HG03378 (cell line): ENCODE data around the gene ACTMAP.
"Not testable (repeated sequence)": the region's sequence is repeated elsewhere in the genome, so short reads cannot be mapped to it uniquely, and the experiment has no call there.

Source experiments
- ATAC-seq: cut with Tn5 transposase; IDR thresholded peaks from one replicate; pipeline ENCODE4 v1.9.1; 2021; ENCODE audit warnings: mild to moderate bottlenecking, moderate library complexity; ENCODE audit not compliant: unreplicated experiment

ACTMAP gene

GRCh38 chr19:40744554-40745401 lies 5.5 kb downstream of the ACTMAP start:
- ATAC-seq = no peak

GRCh38 chr19:40743926-40744325 lies 6.4 kb downstream of the ACTMAP start:
- ATAC-seq = no peak

- ATAC-seq = no peak
Measured at GRCh38 chr19:40742886-40743285, 7.4 kb downstream of the ACTMAP start.

GRCh38 chr19:40742477-40742876 lies 7.8 kb downstream of the ACTMAP start:
- no peak for ATAC-seq

- ATAC-seq = no peak
Measured at GRCh38 chr19:40741527-40742390, 8.5 kb downstream of the ACTMAP start.

- no peak for ATAC-seq
Measured at GRCh38 chr19:40740747-40741146, 9.5 kb downstream of the ACTMAP start.

- ATAC-seq = no peak
Measured at GRCh38 chr19:40739871-40740703, 10.2 kb downstream of the ACTMAP start.

- no peak for ATAC-seq
Measured at GRCh38 chr19:40739030-40739839, 11.0 kb downstream of the ACTMAP start.

- ATAC-seq = no peak
Measured at GRCh38 chr19:40737102-40737644, 13.1 kb downstream of the ACTMAP start.

GRCh38 chr19:40736661-40737060 lies 13.6 kb downstream of the ACTMAP start:
- ATAC-seq = no peak

- no peak for ATAC-seq
Measured at GRCh38 chr19:40735013-40735771, 15.1 kb downstream of the ACTMAP start.

GRCh38 chr19:40733149-40733548 lies 17.1 kb downstream of the ACTMAP start:
- ATAC-seq = no peak

- ATAC-seq = not testable (repeated sequence)
Measured at GRCh38 chr19:40732304-40732703, 18.0 kb downstream of the ACTMAP start.

- ATAC-seq = not testable (repeated sequence)
Measured at GRCh38 chr19:40730065-40730464, 20.2 kb downstream of the ACTMAP start.

GRCh38 chr19:40726279-40726678 lies 24.0 kb downstream of the ACTMAP start:
- no peak for ATAC-seq

- ATAC-seq = no peak
Measured at GRCh38 chr19:40724855-40725254, 25.4 kb downstream of the ACTMAP start.

- ATAC-seq = no peak
Measured at GRCh38 chr19:40724315-40724714, 26.0 kb downstream of the ACTMAP start.

- ATAC-seq = no peak
Measured at GRCh38 chr19:40723661-40724254, 26.5 kb downstream of the ACTMAP start.
